Measurements from ENCODE around the gene MYOM1. TPM values are rescaled to one million over a fixed set of nuclear protein-coding genes. Genes with fewer than 3 reads are reported as not detected.
"Not testable (repeated sequence)": the region's sequence is repeated elsewhere in the genome, so short reads cannot be mapped to it uniquely, and the experiment has no call there.

MYOM1 gene
- total RNA-seq, 1 donor from 2014 or later = 1.4 TPM

GRCh38 chr18:3051718-3052410, 167.9 kb downstream of the MYOM1 start:
- H3K4me3 Mint-ChIP-seq = no peak overlapping the region
- peaks cover 19% of the 10 kb centered on the region for H3K36me3 Mint-ChIP-seq (ENCODE audit: low read depth)
- intact Hi-C loops (cut with micrococcal nuclease) = no loop called here
- H3K27me3 Mint-ChIP-seq (ENCODE audit: insufficient read depth) = no peaks in the 10 kb centered on the region
- H3K4me1 Mint-ChIP-seq (ENCODE audit: low read depth) = peaks cover 40% of the 10 kb centered on the region
- H3K27ac Mint-ChIP-seq = peak overlapping the region; percentile 67
- no peak for DNase-seq (ENCODE audit: low spot score)
- H3K9me3 Mint-ChIP-seq = peaks cover 19% of the 10 kb centered on the region

DNA sequence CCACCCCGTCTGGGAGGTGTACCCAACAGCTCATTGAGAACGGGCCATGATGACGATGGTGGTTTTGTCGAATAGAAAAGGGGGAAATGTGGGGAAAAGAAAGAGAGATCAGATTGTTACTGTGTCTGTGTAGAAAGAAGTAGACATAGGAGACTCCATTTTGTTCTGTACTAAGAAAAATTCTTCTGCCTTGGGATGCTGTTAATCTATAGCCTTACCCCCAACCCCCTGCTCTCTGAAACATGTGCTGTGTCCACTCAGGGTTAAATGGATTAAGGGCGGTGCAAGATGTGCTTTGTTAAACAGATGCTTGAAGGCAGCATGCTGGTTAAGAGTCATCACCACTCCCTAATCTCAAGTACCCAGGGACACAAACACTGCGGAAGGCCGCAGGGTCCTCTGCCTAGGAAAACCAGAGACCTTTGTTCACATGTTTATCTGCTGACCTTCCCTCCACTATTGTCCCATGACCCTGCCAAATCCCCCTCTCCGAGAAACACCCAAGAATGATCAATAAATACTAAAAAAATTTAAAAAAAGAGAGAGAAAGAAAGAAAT, 169.8 kb downstream of the MYOM1 start:
- Mint-ChIP-seq H3K36me3 (ENCODE audit: low read depth) (peaks cover 18% of the 10 kb centered on the region), H3K4me1 (ENCODE audit: low read depth) (peaks cover 50% of the 10 kb centered on the region), H3K9me3 (peaks cover 19% of the 10 kb centered on the region)
- H3K4me3 Mint-ChIP-seq; H3K27me3 Mint-ChIP-seq (ENCODE audit: insufficient read depth); DNase-seq (ENCODE audit: low spot score); H3K27ac Mint-ChIP-seq; intact Hi-C loops (cut with micrococcal nuclease): not testable (repeated sequence)

DNA sequence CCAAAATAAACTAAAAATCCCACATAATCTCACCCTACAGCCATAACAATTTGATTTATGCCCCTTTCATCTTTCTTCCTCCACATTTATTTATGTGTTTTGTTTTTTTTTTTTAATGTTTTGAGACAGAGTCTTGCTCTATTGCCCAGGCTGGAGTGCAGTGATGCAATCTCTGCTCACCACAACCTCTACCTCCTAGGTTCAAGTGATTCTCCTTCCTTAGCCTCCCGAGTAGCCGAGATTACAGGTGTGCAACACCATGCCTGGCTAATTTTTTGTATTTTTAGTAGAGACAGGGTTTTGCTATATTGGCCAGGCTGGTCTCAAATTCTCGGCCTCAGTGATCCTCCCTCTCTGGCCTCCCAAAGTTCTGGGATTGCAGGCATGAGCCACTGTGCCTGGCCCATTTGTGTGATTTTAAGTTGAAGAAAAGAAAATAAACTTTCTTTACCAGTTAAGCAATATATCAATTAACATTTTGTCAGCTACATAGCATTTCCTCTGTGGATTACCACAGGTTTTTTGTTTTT, 170.9 kb downstream of the MYOM1 start:
- H3K4me3 Mint-ChIP-seq = no peak overlapping the region

DNA sequence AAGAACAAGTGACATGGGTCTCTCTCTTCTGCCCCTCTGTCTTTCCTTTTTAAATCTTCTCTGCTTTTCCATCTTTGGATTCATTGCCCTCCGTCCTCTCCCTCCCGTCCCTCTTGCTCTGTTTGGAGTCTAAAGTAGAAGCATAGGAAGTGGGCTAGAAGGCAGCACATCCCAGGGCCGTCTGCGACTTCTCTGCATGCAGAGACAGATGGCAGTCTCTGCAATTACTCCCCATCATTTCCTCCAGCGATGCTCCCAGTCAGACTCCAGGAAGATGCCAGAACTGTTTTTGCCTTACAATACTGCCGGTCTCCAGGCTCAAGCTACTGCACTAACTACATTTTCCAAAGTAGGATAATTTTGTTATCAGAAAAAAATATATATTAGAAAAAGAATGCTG, 171.6 kb downstream of the MYOM1 start:
- H3K27ac Mint-ChIP-seq = peak overlapping the region; percentile 41
- no peak overlapping the region for H3K4me3 Mint-ChIP-seq
- DNase-seq (ENCODE audit: low spot score) = no peak
- H3K27me3 Mint-ChIP-seq (ENCODE audit: insufficient read depth) = no peaks in the 10 kb centered on the region
- H3K9me3 Mint-ChIP-seq = peaks cover 8% of the 10 kb centered on the region
- intact Hi-C loops (cut with micrococcal nuclease) = no loop called here
- H3K4me1 Mint-ChIP-seq (ENCODE audit: low read depth) = peaks cover 49% of the 10 kb centered on the region
- peaks cover 9% of the 10 kb centered on the region for H3K36me3 Mint-ChIP-seq (ENCODE audit: low read depth)

More for the DNA sequence above, 170.9 kb downstream of the MYOM1 start:
- no peaks in the 10 kb centered on the region for H3K27me3 Mint-ChIP-seq (ENCODE audit: insufficient read depth)
- peaks cover 53% of the 10 kb centered on the region for H3K4me1 Mint-ChIP-seq (ENCODE audit: low read depth)
- peaks cover 15% of the 10 kb centered on the region for H3K36me3 Mint-ChIP-seq (ENCODE audit: low read depth)
- intact Hi-C loops (cut with micrococcal nuclease) = no loop called here
- peaks cover 14% of the 10 kb centered on the region for H3K9me3 Mint-ChIP-seq
- H3K27ac Mint-ChIP-seq = no peak overlapping the region
- DNase-seq (ENCODE audit: low spot score) = no peak

DNA sequence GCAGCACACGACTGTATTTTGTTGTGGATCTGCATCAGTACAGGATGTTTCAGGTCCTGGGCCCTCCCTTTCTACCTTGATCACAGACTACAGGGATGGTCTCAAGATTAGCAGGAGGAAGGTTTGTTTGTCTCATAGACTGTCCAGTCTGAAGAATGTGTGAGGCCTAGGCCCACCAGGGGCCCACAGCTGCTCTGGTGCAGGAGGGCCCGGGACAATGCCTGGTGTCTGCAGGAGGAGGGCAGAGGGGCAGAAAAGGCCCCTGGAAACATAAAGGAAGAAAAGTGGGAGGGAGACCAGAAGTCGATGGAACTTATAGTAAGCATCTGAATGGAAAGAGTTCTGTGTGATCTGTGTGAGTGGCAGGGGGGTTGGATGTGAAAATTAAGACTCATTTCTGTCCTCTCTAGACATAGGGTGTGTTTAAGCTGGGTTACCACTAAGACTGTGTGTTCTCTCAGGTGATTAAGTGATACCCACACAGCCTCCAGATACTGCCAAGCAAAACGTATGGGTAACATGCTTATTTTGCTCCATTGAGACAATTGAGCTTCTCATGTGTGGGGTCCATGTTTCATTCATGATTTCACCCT, 173.5 kb downstream of the MYOM1 start:
- no peak for DNase-seq (ENCODE audit: low spot score)
- peaks cover 3% of the 10 kb centered on the region for H3K36me3 Mint-ChIP-seq (ENCODE audit: low read depth)
- no peaks in the 10 kb centered on the region for H3K9me3 Mint-ChIP-seq
- no peak overlapping the region for H3K4me3 Mint-ChIP-seq
- peak overlapping the region; percentile 77 for H3K27ac Mint-ChIP-seq
- H3K27me3 Mint-ChIP-seq (ENCODE audit: insufficient read depth) = no peaks in the 10 kb centered on the region
- peaks cover 34% of the 10 kb centered on the region for H3K4me1 Mint-ChIP-seq (ENCODE audit: low read depth)
- intact Hi-C loops (cut with micrococcal nuclease) = loop anchor here (1.0 kb wide), 3 partner anchors 9 to 33 kb away; partner anchors contain the start of gene LPIN2

DNA sequence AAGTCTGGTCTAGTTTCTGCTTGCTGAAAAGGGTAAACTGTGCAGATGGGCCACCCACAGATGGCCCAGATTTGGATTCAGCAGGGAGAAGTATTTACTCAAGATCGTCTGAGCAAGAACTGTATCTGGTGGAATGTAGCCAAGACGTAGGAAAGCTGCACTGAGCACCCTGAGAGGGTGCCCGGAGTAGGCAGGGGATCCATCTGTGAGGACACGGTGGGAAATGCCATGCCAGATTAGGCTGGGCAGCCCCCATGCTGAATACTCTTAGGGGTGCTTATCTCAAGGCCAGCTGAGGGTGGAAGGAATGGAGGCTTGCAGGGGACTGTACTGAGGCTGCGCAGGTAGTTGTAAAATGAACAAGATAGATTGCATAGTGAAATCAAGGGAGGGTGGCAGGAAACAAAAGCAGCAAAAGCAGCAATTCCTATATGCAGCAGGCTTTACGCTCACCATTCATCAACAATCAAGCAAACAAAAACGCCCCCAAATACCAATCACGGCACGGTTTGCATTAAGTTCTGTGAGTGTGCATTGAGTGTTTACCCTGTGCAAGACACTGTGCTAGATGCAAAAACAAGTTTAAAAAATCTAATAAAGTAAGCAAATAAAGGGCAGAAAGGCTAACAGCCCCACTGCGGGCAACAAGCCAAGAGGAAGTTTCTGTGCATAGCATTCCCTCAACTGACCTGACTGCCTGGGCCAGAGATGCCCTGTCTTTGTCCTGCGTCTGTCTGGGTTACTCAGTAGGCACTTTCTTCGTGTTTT, 174.7 kb downstream of the MYOM1 start:
- Mint-ChIP-seq H3K27me3 (ENCODE audit: insufficient read depth) (no peaks in the 10 kb centered on the region), H3K4me1 (ENCODE audit: low read depth) (peaks cover 35% of the 10 kb centered on the region), H3K27ac (no peak overlapping the region), H3K36me3 (ENCODE audit: low read depth) (peaks cover 3% of the 10 kb centered on the region), H3K9me3 (no peaks in the 10 kb centered on the region), H3K4me3 (no peak overlapping the region)
- no peak for DNase-seq (ENCODE audit: low spot score)
- intact Hi-C loops (cut with micrococcal nuclease) = no loop called here

- no peak for DNase-seq (ENCODE audit: low spot score)
- H3K27ac Mint-ChIP-seq = no peak overlapping the region
- no peaks in the 10 kb centered on the region for H3K27me3 Mint-ChIP-seq (ENCODE audit: insufficient read depth)
- no peak overlapping the region for H3K4me3 Mint-ChIP-seq
- peaks cover 4% of the 10 kb centered on the region for H3K36me3 Mint-ChIP-seq (ENCODE audit: low read depth)
- peaks cover 43% of the 10 kb centered on the region for H3K4me1 Mint-ChIP-seq (ENCODE audit: low read depth)
- intact Hi-C loops (cut with micrococcal nuclease) = no loop called here
- H3K9me3 Mint-ChIP-seq = no peaks in the 10 kb centered on the region
Measured at GRCh38 chr18:3042379-3042778, 177.4 kb downstream of the MYOM1 start.

- intact Hi-C loops (cut with micrococcal nuclease) = no loop called here
- H3K9me3 Mint-ChIP-seq = no peaks in the 10 kb centered on the region
- H3K27me3 Mint-ChIP-seq (ENCODE audit: insufficient read depth) = no peaks in the 10 kb centered on the region
- H3K36me3 Mint-ChIP-seq (ENCODE audit: low read depth) = peaks cover 4% of the 10 kb centered on the region
- DNase-seq (ENCODE audit: low spot score) = no peak
- H3K4me1 Mint-ChIP-seq (ENCODE audit: low read depth) = peaks cover 44% of the 10 kb centered on the region
- no peak overlapping the region for H3K4me3 Mint-ChIP-seq
- no peak overlapping the region for H3K27ac Mint-ChIP-seq
Measured at GRCh38 chr18:3041843-3042242, 177.9 kb downstream of the MYOM1 start.

- intact Hi-C loops (cut with micrococcal nuclease) = no loop called here
- Mint-ChIP-seq H3K4me1 (ENCODE audit: low read depth) (peaks cover 44% of the 10 kb centered on the region), H3K36me3 (ENCODE audit: low read depth) (peaks cover 4% of the 10 kb centered on the region), H3K9me3 (no peaks in the 10 kb centered on the region), H3K27me3 (ENCODE audit: insufficient read depth) (no peaks in the 10 kb centered on the region), H3K27ac (no peak overlapping the region), H3K4me3 (no peak overlapping the region)
- no peak for DNase-seq (ENCODE audit: low spot score)
Measured at GRCh38 chr18:3040881-3041280, 178.9 kb downstream of the MYOM1 start.

DNA sequence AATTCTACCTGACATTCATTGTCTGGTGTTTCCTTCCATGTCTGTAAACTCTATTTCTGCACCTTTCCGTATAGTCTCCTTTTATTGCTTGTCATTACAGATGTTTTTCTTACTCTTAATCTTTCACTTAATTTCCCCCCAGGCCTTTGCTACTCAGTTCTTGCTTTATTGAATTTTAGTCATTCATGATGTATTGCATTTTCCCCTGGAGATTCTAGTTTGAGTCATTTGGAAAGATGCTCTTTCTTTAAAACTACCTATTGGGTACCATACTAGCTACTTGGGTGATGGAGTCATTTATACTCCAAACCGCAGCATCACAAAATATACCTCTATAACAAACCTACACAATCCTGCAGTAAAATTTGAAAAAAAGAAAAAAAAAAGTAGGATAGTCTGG, 179.6 kb downstream of the MYOM1 start:
- Mint-ChIP-seq H3K4me1 (ENCODE audit: low read depth) (peaks cover 38% of the 10 kb centered on the region), H3K27me3 (ENCODE audit: insufficient read depth) (no peaks in the 10 kb centered on the region), H3K27ac (peak overlapping the region; percentile 79), H3K9me3 (no peaks in the 10 kb centered on the region), H3K36me3 (ENCODE audit: low read depth) (peaks cover 4% of the 10 kb centered on the region), H3K4me3 (no peak overlapping the region)
- intact Hi-C loops (cut with micrococcal nuclease) = no loop called here
- DNase-seq (ENCODE audit: low spot score) = no peak

DNA sequence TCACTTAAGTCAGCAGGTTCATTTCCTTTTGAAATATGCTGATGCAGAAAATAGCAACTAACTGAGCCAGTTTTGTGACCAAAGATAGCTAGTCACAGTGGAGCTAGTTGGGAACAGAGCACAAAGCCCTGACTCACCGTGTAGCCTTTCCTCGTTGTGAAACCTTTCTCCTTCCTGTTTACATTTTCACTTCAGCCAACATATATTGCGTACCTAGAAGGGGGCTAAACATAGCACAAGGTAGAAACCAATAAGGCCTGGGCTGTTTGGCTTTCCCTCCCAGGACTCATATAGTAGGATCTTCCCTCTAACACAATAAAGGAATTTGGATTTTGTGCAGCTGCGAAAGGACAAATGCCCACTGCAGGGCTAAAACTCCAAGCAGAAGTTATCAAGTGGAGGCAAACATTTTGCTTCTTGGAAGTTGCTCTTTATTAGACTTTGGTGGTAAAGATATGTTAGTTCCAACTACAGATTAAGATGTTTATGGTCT, 182.3 kb downstream of the MYOM1 start:
- peak overlapping the region; percentile 82 for H3K27ac Mint-ChIP-seq
- peak overlapping the region; percentile 50 for H3K4me3 Mint-ChIP-seq
- peak; percentile 34 for DNase-seq (ENCODE audit: low spot score)

DNA sequence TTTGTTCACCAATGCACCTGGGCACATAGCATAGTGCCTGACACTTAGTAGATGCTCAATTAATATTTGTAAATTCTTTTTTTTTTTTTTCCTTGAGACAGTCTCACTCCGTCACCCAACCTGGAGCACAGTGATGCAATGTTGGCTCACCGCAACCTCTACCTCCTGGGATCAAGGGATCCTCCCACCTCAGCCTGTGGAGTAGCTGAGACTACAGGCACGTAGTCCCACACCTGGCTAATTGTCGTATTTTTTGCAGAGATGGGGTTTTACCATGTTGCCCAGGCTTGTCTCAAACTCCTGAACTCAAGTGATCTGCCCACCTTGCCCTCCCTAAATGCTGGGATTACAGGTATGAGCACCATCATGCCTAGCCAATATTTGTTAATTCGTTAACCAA, 183.7 kb downstream of the MYOM1 start:
- DNase-seq (ENCODE audit: low spot score) = no peak
- no peaks in the 10 kb centered on the region for H3K27me3 Mint-ChIP-seq (ENCODE audit: insufficient read depth)
- no peaks in the 10 kb centered on the region for H3K9me3 Mint-ChIP-seq
- no peak overlapping the region for H3K4me3 Mint-ChIP-seq
- no peak overlapping the region for H3K27ac Mint-ChIP-seq
- peaks cover 37% of the 10 kb centered on the region for H3K4me1 Mint-ChIP-seq (ENCODE audit: low read depth)
- H3K36me3 Mint-ChIP-seq (ENCODE audit: low read depth) = peaks cover 4% of the 10 kb centered on the region
- intact Hi-C loops (cut with micrococcal nuclease) = no loop called here

More for the DNA sequence above, 182.3 kb downstream of the MYOM1 start:
- Mint-ChIP-seq H3K4me1 (ENCODE audit: low read depth) (peaks cover 33% of the 10 kb centered on the region), H3K36me3 (ENCODE audit: low read depth) (peaks cover 4% of the 10 kb centered on the region), H3K9me3 (no peaks in the 10 kb centered on the region), H3K27me3 (ENCODE audit: insufficient read depth) (no peaks in the 10 kb centered on the region)
- intact Hi-C loops (cut with micrococcal nuclease) = loop anchor here (1.0 kb wide), 3 partner anchors 9 to 24 kb away; partner anchors contain the start of gene LPIN2

Data from activated T-helper 1 cell treated with anti-CD3 and anti-CD28 coated beads, Interleukin-12 subunit alpha, Interleukin-12 subunit beta, Interleukin-2, Interleukin-4 antibody, amounts not matched to agents 30 ng/mL and 10 ng/mL and 1 ng/mL, durations not matched to agents 14 hours and 24 hours and 36 hours (primary cell).